Fibroblast of lung (primary cell): ENCODE data around the gene TMED8.

Experiments used
- CTCF ChIP-seq, 2 donors: IDR thresholded peaks in 1 of 2; conservative IDR thresholded peaks in 1 of 2; 1 replicate in 1 of 2; 2 replicates in 1 of 2; pipeline ENCODE4 v1.5.1; 2011 to 2012; ENCODE audit warnings: low read length in 2 of 2, control low read depth in 1 of 2, inconsistent platforms in 1 of 2, low read depth in 1 of 2, mild to moderate bottlenecking in 1 of 2
- EZH2 ChIP-seq: IDR thresholded peaks from 2 replicates; pipeline ENCODE4 v1.5.1; 2012; ENCODE audit warnings: low read length, control low read depth, mild to moderate bottlenecking; ENCODE audit errors: missing control alignments

GRCh38 chr14:77406718-77407117 lies 29.8 kb upstream of the TMED8 start:
- no peak for TF ChIP-seq CTCF (conservative IDR thresholded peaks at IDR 0.05 in 1 of 2, IDR thresholded peaks at IDR 0.05 in 1 of 2; ENCODE audit: low read depth in 1 of 2, low read length in 2 of 2)
- no peak for TF ChIP-seq EZH2
